ENCODE measurements around the gene TBC1D10B.

- TF ChIP-seq CTCF (IDR thresholded peaks at IDR 0.05): peak in 4 of 6 experiments; percentile 16 to 28 (median 24)
- TF ChIP-seq POLR2A (IDR thresholded peaks at IDR 0.05): peak in 1 of 2 donors; percentile 73
Measured at GRCh38 chr16:30378236-30379157, 8.2 kb upstream of the TBC1D10B start.

Measured in adrenal gland (tissue), 5 donors.